GM12872 (cell line): ENCODE results near the gene NT5C3B.

Experiments
- CTCF ChIP-seq: IDR thresholded peaks from 3 replicates; pipeline ENCODE4 v1.5.1; 2011; ENCODE audit warnings: low read depth, mild to moderate bottlenecking, low read length, moderate library complexity; ENCODE audit not compliant: insufficient read depth

The NT5C3B gene

DNA sequence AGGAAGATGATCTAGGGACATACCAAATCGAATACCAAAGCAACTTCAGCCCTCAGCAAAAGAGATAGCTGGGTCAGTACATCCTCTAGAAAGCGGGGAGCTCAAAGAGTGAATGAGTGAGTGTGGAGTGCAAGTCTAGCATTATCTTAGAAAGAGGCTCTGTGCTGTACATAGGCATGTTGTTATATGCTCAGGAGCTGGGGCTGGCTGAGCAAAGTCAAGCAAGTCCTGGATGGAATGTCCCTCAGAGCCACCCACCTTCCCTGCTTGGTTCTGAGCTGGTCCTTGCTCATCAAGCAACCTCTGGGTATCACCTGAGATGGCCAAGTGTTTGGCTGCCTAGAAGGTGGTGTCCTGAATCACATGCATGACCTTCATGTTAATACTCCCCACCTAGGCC is 34.1 kb upstream of the NT5C3B start:
- TF ChIP-seq CTCF, result no peak

- no peak for TF ChIP-seq CTCF
These were observed 33.4 kb upstream of the NT5C3B start for GRCh38 chr17:41869426-41869825.

- no peak for TF ChIP-seq CTCF
These were observed 32.5 kb upstream of the NT5C3B start for GRCh38 chr17:41868568-41868967.

- TF ChIP-seq CTCF, result no peak
These were observed 29.5 kb upstream of the NT5C3B start for GRCh38 chr17:41865596-41865893.

GRCh38 chr17:41864836-41865595 is 29.0 kb upstream of the NT5C3B start, which contains the start of gene KLHL11:
Gene KLHL11 (minus strand): TSS chr17:41865423. CDS start chr17:41865370, 53 bp downstream.
- no peak for TF ChIP-seq CTCF

DNA sequence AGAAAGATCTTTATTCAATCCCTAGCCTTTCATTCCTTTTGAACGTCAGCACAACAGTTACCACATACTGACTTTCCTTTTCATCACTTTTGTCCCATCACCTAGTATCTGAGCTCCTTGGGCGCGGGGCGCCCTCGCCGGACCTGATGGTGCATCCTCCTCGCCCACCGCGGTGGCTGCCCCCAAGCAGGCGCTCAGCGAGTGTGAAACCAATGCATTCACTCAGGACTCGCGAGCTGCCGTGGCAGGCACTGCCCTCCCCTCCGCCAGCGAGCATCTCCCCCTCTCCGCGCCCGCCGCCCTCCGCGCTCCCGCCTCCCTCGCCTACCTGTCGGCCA is 28.4 kb upstream of the NT5C3B start:
- TF ChIP-seq CTCF, result no peak

- TF ChIP-seq CTCF, result no peak
These were observed 27.2 kb upstream of the NT5C3B start for GRCh38 chr17:41863074-41863848.
